TTC549 (cell line): Measurements from ENCODE around the gene TOX4.
A peak's percentile ranks its signal among the peaks of the same experiment; 100 is the strongest.
"Not testable (repeated sequence)": the region's sequence is repeated elsewhere in the genome, so short reads cannot be mapped to it uniquely, and the experiment has no call there.

Experiments
- FAIRE-seq: peaks from 2 replicates; lab custom pipeline; 2012; peaks lifted over from hg19 to GRCh38; lab: Jason Lieb, UNC

TOX4 gene

GRCh38 chr14:21476925-21477681, at the start of gene TOX4, which contains the start of gene RAB2B:
TSS of gene TOX4 (plus strand) at chr14:21477195. CDS start at chr14:21477279, 84 bp downstream.
TSS of gene RAB2B (minus strand) at chr14:21476959. CDS start at chr14:21476872, 87 bp downstream.
- peak; percentile 83 for FAIRE-seq

GRCh38 chr14:21428930-21429329, 48.1 kb upstream of the TOX4 start:
- no peak for FAIRE-seq

- FAIRE-seq, result no peak
These were observed 45.9 kb upstream of the TOX4 start for GRCh38 chr14:21431126-21431525.

GRCh38 chr14:21436567-21437062, 40.4 kb upstream of the TOX4 start:
- FAIRE-seq, result no peak

- FAIRE-seq, result peak; percentile 68
These were observed 39.7 kb upstream of the TOX4 start for GRCh38 chr14:21437063-21437901.

- no peak for FAIRE-seq
These were observed 36.1 kb upstream of the TOX4 start for GRCh38 chr14:21440859-21441258.

GRCh38 chr14:21442657-21443056, 34.3 kb upstream of the TOX4 start:
- not testable (repeated sequence) for FAIRE-seq

GRCh38 chr14:21449899-21450216, 27.1 kb upstream of the TOX4 start:
- no peak for FAIRE-seq

GRCh38 chr14:21454843-21455544, 22.0 kb upstream of the TOX4 start:
- FAIRE-seq, result no peak

GRCh38 chr14:21455592-21455911, 21.4 kb upstream of the TOX4 start:
- no peak for FAIRE-seq

- FAIRE-seq, result peak; percentile 96
These were observed 20.9 kb upstream of the TOX4 start, which contains the start of gene CHD8 for GRCh38 chr14:21455912-21456667. TSS of gene CHD8 (minus strand) at chr14:21456123. CDS start at chr14:21431643, 24,480 bp downstream.

- FAIRE-seq, result no peak
These were observed 9.4 kb upstream of the TOX4 start for GRCh38 chr14:21467616-21468015.

GRCh38 chr14:21475767-21476522, 1.1 kb upstream of the TOX4 start:
- no peak for FAIRE-seq

- FAIRE-seq, result no peak
These were observed 471 bp upstream of the TOX4 start for GRCh38 chr14:21476523-21476924.

GRCh38 chr14:21486640-21487087, 9.7 kb downstream of the TOX4 start:
- FAIRE-seq, result no peak

- FAIRE-seq, result no peak
These were observed 18.1 kb downstream of the TOX4 start for GRCh38 chr14:21494902-21495762.

- FAIRE-seq, result no peak
These were observed 19.5 kb downstream of the TOX4 start for GRCh38 chr14:21496453-21496852.

GRCh38 chr14:21498540-21499526, 21.8 kb downstream of the TOX4 start:
- FAIRE-seq, result no peak

- no peak for FAIRE-seq
These were observed 24.6 kb downstream of the TOX4 start for GRCh38 chr14:21501568-21501967.
